Measurements from ENCODE around the gene MEIS3.

The MEIS3 gene

GRCh38 chr19:47377208-47377701, 42.1 kb downstream of the MEIS3 start (continued):
- no peak for TF ChIP-seq GLI2 (tag by site-specific recombination; IDR thresholded peaks at IDR 0.05; ENCODE audit: borderline replicate concordance, low read depth)
- TF ChIP-seq KLF9 (tag by site-specific recombination; IDR thresholded peaks at IDR 0.05; ENCODE audit: low read depth), result no peak
- TF ChIP-seq ZNF24 (tag by site-specific recombination; IDR thresholded peaks at IDR 0.05), result no peak
- no peak for TF ChIP-seq ZNF660 (tag by site-specific recombination; IDR thresholded peaks at IDR 0.05)

- no peak overlapping the region for H3K27ac ChIP-seq (ENCODE audit: extremely low read depth, low read depth, low read length)
These were observed 42.7 kb downstream of the MEIS3 start for GRCh38 chr19:47376589-47377144.

More at GRCh38 chr19:47376589-47377144, 42.7 kb downstream of the MEIS3 start:
- Histone ChIP-seq H3K4me1 (ENCODE audit: control insufficient read depth, insufficient read depth, low read length) (no peaks in the 10 kb centered on the region), H3K36me3 (ENCODE audit: control insufficient read depth in 2 of 2, insufficient read depth in 1 of 2, low read length in 2 of 2) (peaks cover 12 to 93% of the 10 kb centered on the region in 2 experiments; a peak in 2 of 3 replicates), H3K4me3 (ENCODE audit: low read depth, low read length) (no peak overlapping the region), H3K9me3 (ENCODE audit: control insufficient read depth, insufficient read depth, low read depth, low read length) (no peaks in the 10 kb centered on the region)
- CTCF ChIA-PET, result interaction anchor here (0.6 to 3.1 kb wide), 3 partner anchors 14 to 28 kb away, joined by 3 to 13 read pairs (median 9); partner anchors contain the start of gene DHX34
- TF ChIP-seq PRDM2 (tag by site-specific recombination; IDR thresholded peaks at IDR 0.05; ENCODE audit: borderline replicate concordance), result no peak
- TF ChIP-seq ZSCAN23 (tag by site-specific recombination; IDR thresholded peaks at IDR 0.05), result no peak
- TF ChIP-seq KLF9 (tag by site-specific recombination; IDR thresholded peaks at IDR 0.05; ENCODE audit: low read depth), result no peak
- no peak for TF ChIP-seq ATF2 (tag by site-specific recombination; IDR thresholded peaks at IDR 0.05; ENCODE audit: low read depth)
- TF ChIP-seq HIC1 (tag by site-specific recombination; IDR thresholded peaks at IDR 0.05), result no peak
- no peak for TF ChIP-seq ZNF148 (tag by site-specific recombination; IDR thresholded peaks at IDR 0.05; ENCODE audit: borderline replicate concordance)
- TF ChIP-seq GLIS2 (tag by site-specific recombination; IDR thresholded peaks at IDR 0.05), result peak; percentile 40
- no peak for TF ChIP-seq REPIN1 (tag by site-specific recombination; IDR thresholded peaks at IDR 0.05; ENCODE audit: low read depth)
- POLR2A ChIA-PET, result interaction anchor here (1.5 kb wide), 1 partner anchor 28 kb away, joined by 4 read pairs; the partner anchor contains the start of gene DHX34

Measured in HEK293 (cell line).